ENCODE results near the gene CDKN1B. TPM values are rescaled to one million over a fixed set of nuclear protein-coding genes. Genes with fewer than 3 reads are reported as not detected.

CDKN1B gene
- total and polyA plus RNA-seq, 2 of the 13 experiments (the other 11 are each of a cell fraction or from before 2014, with no cell fraction given): 20.1 to 37.2 TPM

- 0 out of 2 replicates have a peak, but pooled peaks have one; percentile 30 for TF ChIP-seq PBX3 (CRISPR knock-in tag; IDR thresholded peaks at IDR 0.05; ENCODE audit: borderline replicate concordance)
- no peak; the same call in 1 of the 2 replicates for TF ChIP-seq ZBTB7A (CRISPR knock-in tag; IDR thresholded peaks at IDR 0.05)
- TF ChIP-seq PHF21A (CRISPR knock-in tag; IDR thresholded peaks at IDR 0.05): peak; percentile 86
- TF ChIP-seq SOX5 (CRISPR knock-in tag; IDR thresholded peaks at IDR 0.05; ENCODE audit: borderline replicate concordance): no peak
- no peak for TF ChIP-seq JUND (CRISPR knock-in tag; IDR thresholded peaks at IDR 0.05)
- no peak for TF ChIP-seq TEAD2 (CRISPR knock-in tag; IDR thresholded peaks at IDR 0.05)
- TF ChIP-seq ATF7-NPFF (CRISPR knock-in tag; IDR thresholded peaks at IDR 0.05; ENCODE audit: low read depth): 0 out of 2 replicates have a peak, but pooled peaks have one; percentile 29
- no peak for TF ChIP-seq ZNF550 (CRISPR knock-in tag; IDR thresholded peaks at IDR 0.05; ENCODE audit: borderline replicate concordance)
- TF ChIP-seq TEF (CRISPR knock-in tag; IDR thresholded peaks at IDR 0.05): no peak
- peak; percentile 57; the same call in 1 of the 2 replicates for TF ChIP-seq FOXM1 (CRISPR knock-in tag; IDR thresholded peaks at IDR 0.05)
- no peak for TF ChIP-seq THYN1 (CRISPR knock-in tag; IDR thresholded peaks at IDR 0.05; ENCODE audit: borderline replicate concordance, low read depth)
- no peak for TF ChIP-seq MLLT10 (CRISPR knock-in tag; IDR thresholded peaks at IDR 0.05)
- no peak for TF ChIP-seq ZNF749 (CRISPR knock-in tag; IDR thresholded peaks at IDR 0.05; ENCODE audit: borderline replicate concordance)
- TF ChIP-seq ZNF232 (CRISPR knock-in tag; IDR thresholded peaks at IDR 0.05; ENCODE audit: borderline replicate concordance): no peak
- no peak for TF ChIP-seq ZNF709 (CRISPR knock-in tag; IDR thresholded peaks at IDR 0.05)
- TF ChIP-seq KIAA2018 (CRISPR knock-in tag; IDR thresholded peaks at IDR 0.05; ENCODE audit: borderline replicate concordance): no peak
- peak; percentile 62; the same call in 1 of the 2 replicates for TF ChIP-seq TFAP4 (IDR thresholded peaks at IDR 0.05; ENCODE audit: borderline replicate concordance, low read depth)
- no peak for TF ChIP-seq ZNF326 (CRISPR knock-in tag; IDR thresholded peaks at IDR 0.05; ENCODE audit: borderline replicate concordance)
Observed at GRCh38 chr12:12725086-12725955, 8.2 kb downstream of the CDKN1B start (continued).
